DOHH2 (cell line): Measurements from ENCODE around the gene CLTCL1.

ENCODE experiments used
- H3F3A ChIP-seq: fragments of 200-600 bp; sonication (generic), shearing (Covaris generic); 2 replicates; pipeline ENCODE4 v1.6.0; 2016; ENCODE audit warnings: antibody characterized with exemption, mild to moderate bottlenecking; ENCODE audit not compliant: control insufficient read depth, insufficient read depth
- H3K27ac ChIP-seq: fragments of 200-600 bp; sonication (generic); 2 replicates; pipeline ENCODE4 v1.5.1; 2014; ENCODE audit warnings: low read depth, mild to moderate bottlenecking, low read length, moderate library complexity
- H3K27me3 ChIP-seq: fragments of 200-600 bp; sonication (generic); 2 replicates; pipeline ENCODE4 v1.6.1; 2014; ENCODE audit warnings: mild to moderate bottlenecking, low read length, mixed read lengths; ENCODE audit not compliant: control insufficient read depth
- H3K36me3 ChIP-seq: fragments of 200-600 bp; sonication (generic); 2 replicates; pipeline ENCODE4 v1.6.1; 2014; ENCODE audit warnings: mild to moderate bottlenecking, low read length, moderate library complexity, mixed read lengths; ENCODE audit not compliant: control insufficient read depth
- H3K4me1 ChIP-seq: fragments of 200-600 bp; sonication (generic); 2 replicates; pipeline ENCODE4 v1.6.1; 2014; ENCODE audit warnings: mild to moderate bottlenecking, low read length, mixed read lengths; ENCODE audit not compliant: control insufficient read depth
- H3K4me2 ChIP-seq: fragments of 200-600 bp; sonication (generic); 2 replicates; pipeline ENCODE4 v1.6.0; 2014; ENCODE audit warnings: mild to moderate bottlenecking, low read length, moderate library complexity
- H3K4me3 ChIP-seq: fragments of 200-600 bp; sonication (generic); 2 replicates; pipeline ENCODE4 v1.5.1; 2014; ENCODE audit warnings: mild to moderate bottlenecking, low read length, mixed read lengths
- H3K79me2 ChIP-seq: fragments of 200-600 bp; sonication (generic); 2 replicates; pipeline ENCODE4 v1.6.1; 2014; ENCODE audit warnings: mild to moderate bottlenecking, low read length, mixed read lengths; ENCODE audit not compliant: control insufficient read depth
- H3K9me2 ChIP-seq: fragments of 200-600 bp; sonication (generic); replicated peaks from 2 replicates; pipeline ENCODE4 v1.6.1; 2014; ENCODE audit warnings: mild to moderate bottlenecking, low read length, mixed read lengths; ENCODE audit not compliant: control insufficient read depth
- H3K9me3 ChIP-seq: fragments of 200-600 bp; sonication (generic); 2 replicates; pipeline ENCODE4 v1.6.1; 2014; ENCODE audit warnings: antibody characterized with exemption, low read length, mixed read lengths; ENCODE audit not compliant: control insufficient read depth, insufficient read depth
- H4K20me1 ChIP-seq: fragments of 200-600 bp; sonication (generic); 2 replicates; pipeline ENCODE4 v1.6.0; 2014; ENCODE audit warnings: low read depth, mild to moderate bottlenecking, antibody characterized with exemption, low read length, moderate library complexity; ENCODE audit not compliant: control insufficient read depth, insufficient read depth
- EZH2phosphoT487 ChIP-seq: fragments of 200-600 bp; sonication (generic); IDR thresholded peaks from 2 replicates; pipeline ENCODE4 v1.6.1; 2017; ENCODE audit warnings: borderline replicate concordance, mild to moderate bottlenecking, antibody characterized with exemption, low read length, moderate library complexity, mixed read lengths
- TF ChIP-seq, protein P1 (sequence below): fragments of 200-600 bp; sonication (generic); IDR thresholded peaks from one replicate; pipeline ENCODE4 v1.5.1; 2014; ENCODE audit warnings: antibody characterized with exemption, mild to moderate bottlenecking, low read depth, low read length; ENCODE audit not compliant: poor library complexity, severe bottlenecking

CLTCL1 gene

GRCh38 chr22:19169947-19170318 lies 121.6 kb downstream of the CLTCL1 start:
- H3K4me2 ChIP-seq, result peak overlapping the region; percentile 99; the same call in 1 of the 2 replicates
- H3K9me3 ChIP-seq, result no peaks in the 10 kb centered on the region
- H3K4me1 ChIP-seq, result peaks cover 34% of the 10 kb centered on the region
- H3K79me2 ChIP-seq, result peaks cover 46% of the 10 kb centered on the region
- H3K27ac ChIP-seq, result no peak overlapping the region
- no peak overlapping the region for H3K4me3 ChIP-seq
- peaks cover 28% of the 10 kb centered on the region for H3K36me3 ChIP-seq
- no peaks in the 10 kb centered on the region for H3K9me2 ChIP-seq
- peaks cover 8% of the 10 kb centered on the region for H3F3A ChIP-seq
- H3K27me3 ChIP-seq, result peaks cover 27% of the 10 kb centered on the region
- H4K20me1 ChIP-seq, result peaks cover 7% of the 10 kb centered on the region; the same call in 1 of the 2 replicates
- peak; percentile 34; the same call in 1 of the 2 replicates for TF ChIP-seq EZH2phosphoT487
- TF ChIP-seq, protein P1, sequence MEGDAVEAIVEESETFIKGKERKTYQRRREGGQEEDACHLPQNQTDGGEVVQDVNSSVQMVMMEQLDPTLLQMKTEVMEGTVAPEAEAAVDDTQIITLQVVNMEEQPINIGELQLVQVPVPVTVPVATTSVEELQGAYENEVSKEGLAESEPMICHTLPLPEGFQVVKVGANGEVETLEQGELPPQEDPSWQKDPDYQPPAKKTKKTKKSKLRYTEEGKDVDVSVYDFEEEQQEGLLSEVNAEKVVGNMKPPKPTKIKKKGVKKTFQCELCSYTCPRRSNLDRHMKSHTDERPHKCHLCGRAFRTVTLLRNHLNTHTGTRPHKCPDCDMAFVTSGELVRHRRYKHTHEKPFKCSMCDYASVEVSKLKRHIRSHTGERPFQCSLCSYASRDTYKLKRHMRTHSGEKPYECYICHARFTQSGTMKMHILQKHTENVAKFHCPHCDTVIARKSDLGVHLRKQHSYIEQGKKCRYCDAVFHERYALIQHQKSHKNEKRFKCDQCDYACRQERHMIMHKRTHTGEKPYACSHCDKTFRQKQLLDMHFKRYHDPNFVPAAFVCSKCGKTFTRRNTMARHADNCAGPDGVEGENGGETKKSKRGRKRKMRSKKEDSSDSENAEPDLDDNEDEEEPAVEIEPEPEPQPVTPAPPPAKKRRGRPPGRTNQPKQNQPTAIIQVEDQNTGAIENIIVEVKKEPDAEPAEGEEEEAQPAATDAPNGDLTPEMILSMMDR, result no peak

DNA sequence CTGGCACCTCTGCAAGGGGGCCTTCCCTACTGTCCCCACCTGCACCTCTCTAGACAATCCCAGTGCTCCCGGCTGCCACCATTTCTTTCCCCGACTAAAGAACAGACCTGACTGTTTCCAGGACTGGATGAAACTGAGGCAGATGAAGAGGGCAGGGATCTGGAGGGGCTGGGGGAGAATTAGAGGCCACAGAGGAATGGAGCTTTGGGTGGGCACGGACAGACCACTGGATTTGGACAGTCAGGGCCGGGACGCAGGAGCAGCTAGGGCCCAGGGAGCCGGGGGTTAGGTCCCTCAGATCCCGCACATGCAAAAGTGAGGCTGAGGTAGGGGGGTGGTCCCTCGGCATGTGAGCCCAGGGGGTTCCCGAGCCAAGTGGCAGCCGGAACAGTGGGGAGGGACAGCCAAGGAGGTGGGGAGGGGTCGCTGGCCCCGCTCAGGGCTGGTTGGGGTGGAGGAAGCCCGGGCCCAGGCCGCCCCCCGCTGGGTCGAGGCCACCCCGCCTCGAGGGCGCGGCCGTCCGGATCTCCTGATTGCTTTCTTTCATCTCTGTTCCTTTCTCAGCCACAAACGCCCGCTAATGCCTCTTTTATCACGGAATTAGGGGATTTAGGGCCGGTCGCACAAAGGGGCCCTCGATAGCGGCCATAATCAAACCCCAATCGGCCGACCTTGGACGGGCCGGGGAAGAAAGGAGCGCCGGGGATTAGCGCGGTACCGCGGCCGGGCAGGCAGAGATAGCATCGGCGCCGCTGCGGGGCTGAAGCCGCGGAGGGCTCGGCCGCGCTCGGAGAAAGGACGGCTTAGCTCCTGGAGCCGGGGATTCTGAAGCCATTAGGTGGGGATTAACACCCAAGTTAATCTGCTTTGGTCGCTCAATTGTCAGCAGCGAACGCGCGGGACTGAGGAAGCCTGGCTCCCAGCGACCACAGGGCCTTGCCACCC lies 122.2 kb downstream of the CLTCL1 start:
- H3K4me1 ChIP-seq, result peaks cover 28% of the 10 kb centered on the region
- no peak overlapping the region for H3K27ac ChIP-seq
- peaks cover 39% of the 10 kb centered on the region for H3K79me2 ChIP-seq
- TF ChIP-seq EZH2phosphoT487, result peak; percentile 56; the same call in 1 of the 2 replicates
- TF ChIP-seq, protein P1, result no peak
- no peaks in the 10 kb centered on the region for H3K9me2 ChIP-seq
- peaks cover 6% of the 10 kb centered on the region for H3F3A ChIP-seq
- H3K27me3 ChIP-seq, result peaks cover 27% of the 10 kb centered on the region
- peaks cover 7% of the 10 kb centered on the region; the same call in 1 of the 2 replicates for H4K20me1 ChIP-seq
- H3K36me3 ChIP-seq, result peaks cover 22% of the 10 kb centered on the region
- H3K4me3 ChIP-seq, result no peak overlapping the region
- no peaks in the 10 kb centered on the region for H3K9me3 ChIP-seq
- H3K4me2 ChIP-seq, result 0 out of 2 replicates have a peak overlapping the region, but pooled peaks have one; percentile 2

DNA sequence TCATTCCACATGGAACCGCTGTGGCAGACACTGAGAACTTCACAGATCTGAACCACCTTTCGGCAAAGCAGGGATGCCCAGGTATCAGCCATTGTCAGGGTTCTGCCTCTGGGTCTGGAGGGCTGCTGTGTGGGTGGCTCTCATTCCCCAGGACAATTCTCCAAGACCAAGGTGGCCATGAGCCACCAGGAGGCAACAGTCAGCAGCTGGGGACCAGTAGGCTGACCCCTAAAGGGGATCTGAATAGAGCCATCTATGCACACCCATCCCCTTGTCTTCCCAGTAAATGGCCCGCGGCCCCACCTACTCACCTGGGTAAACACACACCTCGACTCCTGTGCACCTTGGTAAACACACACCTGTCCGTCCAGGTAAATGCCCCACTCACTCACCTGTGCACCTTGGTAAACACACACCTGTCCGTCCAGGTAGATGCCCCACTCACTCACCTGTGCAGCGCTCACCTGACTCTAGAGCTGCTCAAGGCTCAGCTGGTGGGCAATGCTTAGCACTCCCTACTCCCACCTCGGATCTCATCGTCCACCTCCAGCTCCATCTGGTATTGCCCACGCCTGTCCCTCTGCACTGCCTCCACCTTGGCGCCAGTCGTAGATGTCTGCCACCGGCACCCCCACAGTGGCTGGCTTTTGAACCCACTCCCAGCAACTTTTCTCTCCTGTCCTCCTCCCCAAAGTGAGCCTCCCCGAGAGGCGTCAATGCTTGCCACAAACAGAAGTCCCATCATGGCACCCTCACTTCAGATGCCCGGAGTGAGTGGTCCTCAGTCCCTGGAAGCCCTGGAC lies 123.2 kb downstream of the CLTCL1 start:
- H3K27me3 ChIP-seq, result peaks cover 27% of the 10 kb centered on the region
- H3K9me2 ChIP-seq, result no peaks in the 10 kb centered on the region
- H3K9me3 ChIP-seq, result no peaks in the 10 kb centered on the region
- H3F3A ChIP-seq, result no peaks in the 10 kb centered on the region
- no peak overlapping the region for H3K4me3 ChIP-seq
- H3K79me2 ChIP-seq, result peaks cover 29% of the 10 kb centered on the region
- peaks cover 14% of the 10 kb centered on the region for H3K36me3 ChIP-seq
- no peak overlapping the region for H3K4me2 ChIP-seq
- TF ChIP-seq, protein P1, result no peak
- TF ChIP-seq EZH2phosphoT487, result no peak
- H4K20me1 ChIP-seq, result peaks cover 7% of the 10 kb centered on the region; the same call in 1 of the 2 replicates
- no peak overlapping the region for H3K27ac ChIP-seq
- peaks cover 18% of the 10 kb centered on the region for H3K4me1 ChIP-seq
